COLO829 (cell line): ENCODE measurements around the gene SPATA45.
"Not testable (repeated sequence)": the region's sequence is repeated elsewhere in the genome, so short reads cannot be mapped to it uniquely, and the experiment has no call there.

ENCODE experiments used
- DNase-seq: peaks from one replicate; pipeline ENCODE4 v3.0.0; 2012; ENCODE audit warnings: low spot score

Gene SPATA45

GRCh38 chr1:212847549-212847948 lies at the start of gene SPATA45:
TSS of gene SPATA45 (minus strand) at chr1:212847649. CDS start at chr1:212836149, 11,500 bp downstream.
- DNase-seq, result no peak

GRCh38 chr1:212892108-212892507 lies 44.7 kb upstream of the SPATA45 start:
- DNase-seq, result no peak

DNA sequence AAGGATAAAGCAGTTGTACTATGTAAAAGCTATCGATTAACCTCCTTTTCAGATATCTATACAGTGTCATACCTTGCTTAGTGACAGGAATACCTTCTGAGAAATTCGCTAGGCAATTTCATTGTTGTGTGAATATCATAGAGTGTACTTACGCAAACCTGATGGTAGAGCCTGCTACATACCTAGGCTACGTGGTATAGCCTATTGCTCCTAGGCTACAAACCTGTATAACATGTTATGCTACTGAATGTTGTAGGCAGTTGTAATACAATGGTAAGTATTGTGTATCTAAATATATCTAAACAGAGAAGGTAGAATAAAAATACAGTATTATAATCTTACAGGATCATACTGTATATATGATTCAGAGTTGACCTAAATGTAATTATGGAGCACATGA lies 37.1 kb upstream of the SPATA45 start:
- no peak for DNase-seq

DNA sequence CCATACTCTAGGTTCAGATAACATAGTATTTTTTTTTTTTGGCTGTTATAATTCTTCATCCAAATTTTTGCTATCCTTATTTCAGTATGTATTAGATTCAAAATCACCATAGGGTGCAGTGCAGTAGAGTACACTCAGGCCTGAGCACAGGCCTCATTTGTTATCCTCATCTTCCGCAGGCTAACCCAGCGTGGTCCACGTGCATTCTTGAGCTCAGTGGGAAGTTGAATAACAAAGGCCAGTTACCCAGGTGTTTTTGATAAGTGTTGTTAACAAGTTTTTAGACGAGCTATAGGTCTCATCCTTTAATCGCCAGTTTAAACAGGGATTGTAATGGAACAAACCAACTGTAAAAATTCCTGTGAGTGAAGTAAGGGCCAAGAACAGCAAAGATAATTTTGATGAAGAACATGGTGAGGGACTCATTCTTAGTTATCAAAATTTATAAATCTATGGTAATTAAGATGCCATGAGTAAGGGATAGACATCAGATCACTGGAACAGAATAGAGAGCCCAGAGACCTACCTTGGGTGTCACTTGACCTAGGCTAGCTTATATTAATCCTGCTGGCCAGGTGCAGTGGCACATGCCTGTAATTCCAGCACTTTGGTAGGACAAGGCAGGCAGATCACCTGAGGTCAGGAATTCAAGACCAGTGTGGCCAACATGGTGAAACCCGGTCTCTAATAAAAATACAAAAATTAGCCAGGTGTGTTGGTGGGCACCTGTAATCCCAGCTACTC lies 32.7 kb upstream of the SPATA45 start:
- no peak for DNase-seq

DNA sequence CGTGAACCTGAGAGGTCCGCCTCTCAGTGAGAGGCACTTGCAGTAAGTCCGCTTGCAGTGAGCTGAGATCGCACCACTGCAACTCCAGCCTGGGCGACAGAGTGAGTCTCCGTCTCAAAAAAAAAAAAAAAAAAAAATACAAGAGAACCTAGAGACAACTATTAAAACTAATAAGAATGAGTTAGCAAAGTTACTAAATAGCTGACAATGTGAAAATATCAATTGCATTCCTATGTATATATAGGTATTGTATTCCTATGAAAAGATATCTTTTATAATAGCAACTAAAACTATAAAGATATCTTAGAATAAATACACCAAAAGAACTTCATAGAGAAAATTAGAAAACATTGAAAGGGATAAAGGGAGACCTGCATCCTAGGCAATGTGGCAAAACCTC lies 31.0 kb upstream of the SPATA45 start:
- DNase-seq, result no peak

GRCh38 chr1:212873518-212873917 lies 26.1 kb upstream of the SPATA45 start:
- no peak for DNase-seq

- no peak for DNase-seq
Observed at GRCh38 chr1:212871976-212872375, 24.5 kb upstream of the SPATA45 start.

DNA sequence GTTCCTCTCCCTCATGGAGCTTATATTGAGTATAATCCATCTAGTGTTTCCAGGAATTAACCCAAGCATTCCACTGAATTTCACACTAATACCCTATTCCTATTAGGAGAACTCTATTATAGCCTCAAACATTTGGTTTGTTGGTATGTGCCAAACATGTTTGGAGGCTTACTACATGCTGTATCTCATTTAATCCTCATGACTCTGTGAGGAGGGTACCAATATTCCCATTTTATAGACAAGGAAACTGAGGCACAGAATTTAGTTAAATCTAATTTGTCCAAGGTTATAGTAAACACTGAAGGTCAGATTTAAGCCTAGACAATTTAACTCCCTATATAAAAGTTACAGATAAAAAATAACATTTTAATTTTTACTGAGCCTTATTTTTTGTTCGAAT lies 19.7 kb upstream of the SPATA45 start:
- DNase-seq, result no peak

- DNase-seq, result no peak
Observed at GRCh38 chr1:212864201-212864600, 16.8 kb upstream of the SPATA45 start.

DNA sequence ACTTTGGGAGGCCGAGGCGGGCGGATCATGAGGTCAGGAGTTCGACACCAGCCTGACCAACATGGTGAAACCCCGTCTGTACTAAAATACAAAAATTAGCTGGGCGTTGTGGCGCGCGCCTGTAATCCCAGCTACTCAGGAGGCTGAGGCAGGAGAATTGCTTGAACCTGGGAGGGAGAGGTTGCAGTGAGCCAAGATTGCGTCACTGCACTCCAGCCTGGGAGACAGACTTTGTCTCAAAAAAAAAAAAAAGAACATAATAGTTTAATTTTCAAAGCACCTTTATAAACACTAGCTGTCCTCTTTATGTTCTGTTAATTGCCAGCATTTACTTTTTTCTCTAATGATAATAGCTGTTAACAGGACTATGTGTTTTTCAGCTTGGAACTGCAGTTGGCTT lies 15.9 kb upstream of the SPATA45 start:
- not testable (repeated sequence) for DNase-seq

- DNase-seq, result no peak
Observed at GRCh38 chr1:212862111-212862690, 14.8 kb upstream of the SPATA45 start.

- DNase-seq, result no peak
Observed at GRCh38 chr1:212860713-212861581, 13.5 kb upstream of the SPATA45 start.

DNA sequence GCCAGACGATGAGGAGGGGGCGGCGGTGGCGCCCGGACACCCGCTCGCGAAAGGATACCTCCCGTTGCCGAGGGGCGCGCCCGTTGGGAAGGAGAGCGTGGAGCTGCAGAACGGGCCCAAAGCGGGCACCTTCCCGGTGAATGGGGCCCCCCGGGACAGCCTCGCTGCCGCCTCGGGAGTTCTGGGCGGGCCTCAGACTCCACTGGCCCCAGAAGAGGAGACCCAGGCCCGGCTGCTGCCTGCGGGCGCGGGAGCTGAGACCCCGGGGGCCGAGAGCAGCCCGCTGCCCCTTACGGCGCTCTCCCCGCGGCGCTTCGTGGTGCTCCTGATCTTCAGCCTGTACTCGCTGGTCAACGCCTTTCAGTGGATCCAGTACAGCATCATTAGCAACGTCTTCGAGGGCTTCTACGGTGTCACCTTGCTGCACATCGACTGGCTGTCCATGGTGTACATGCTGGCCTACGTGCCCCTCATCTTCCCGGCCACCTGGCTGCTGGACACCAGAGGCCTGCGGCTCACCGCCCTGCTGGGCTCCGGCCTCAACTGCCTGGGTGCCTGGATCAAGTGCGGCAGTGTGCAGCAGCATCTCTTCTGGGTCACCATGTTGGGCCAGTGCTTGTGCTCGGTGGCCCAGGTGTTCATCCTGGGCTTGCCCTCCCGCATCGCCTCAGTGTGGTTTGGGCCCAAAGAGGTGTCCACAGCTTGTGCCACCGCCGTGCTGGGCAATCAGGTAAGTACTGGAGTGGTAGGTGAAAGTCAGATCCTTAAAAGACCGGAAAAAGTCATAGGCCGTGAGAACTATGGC lies 11.2 kb upstream of the SPATA45 start:
- peak; percentile 42 for DNase-seq

GRCh38 chr1:212857992-212858460 lies 10.6 kb upstream of the SPATA45 start, which contains the start of gene FLVCR1:
TSS of gene FLVCR1 (plus strand) at chr1:212858275. CDS start at chr1:212858453, 178 bp downstream.
- peak; percentile 95 for DNase-seq

DNA sequence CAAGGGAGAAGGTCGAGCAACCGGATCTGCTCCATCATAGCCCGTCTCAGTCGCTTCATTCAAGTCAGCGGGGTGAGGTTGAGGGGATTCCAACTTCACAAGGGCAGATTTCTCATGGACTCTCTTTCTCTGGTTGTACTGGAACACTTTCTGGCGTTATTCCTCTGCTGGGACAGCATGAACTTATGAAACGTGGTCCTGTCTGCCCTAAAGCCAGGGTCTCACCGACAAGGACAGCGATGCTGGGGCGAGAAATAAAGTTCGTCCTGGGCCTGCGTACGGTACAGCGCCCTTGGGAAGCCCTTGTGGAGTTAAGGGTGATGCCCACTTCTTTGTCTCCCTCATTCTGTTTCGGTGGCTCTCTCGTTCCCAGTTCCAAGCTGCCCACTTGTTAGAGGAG lies 9.3 kb upstream of the SPATA45 start:
- DNase-seq, result no peak

DNA sequence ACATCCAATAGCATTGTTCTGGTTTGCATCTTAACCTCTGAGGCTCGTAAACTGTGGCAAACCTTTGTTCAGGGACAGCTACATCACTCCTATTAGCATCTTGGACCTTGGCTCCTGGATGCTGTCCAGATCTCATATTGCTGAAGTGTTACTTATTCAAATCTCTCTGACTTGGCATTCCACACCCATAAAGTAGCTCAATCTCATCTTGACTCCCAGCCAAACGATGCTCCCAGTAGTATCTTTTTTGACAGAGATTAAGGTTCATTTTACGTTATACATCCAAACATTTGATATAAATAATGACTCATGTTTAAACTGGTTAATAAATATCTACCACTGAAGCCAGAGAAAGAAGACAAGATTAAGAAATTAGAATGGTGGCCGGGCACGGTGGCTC lies 6.2 kb upstream of the SPATA45 start:
- DNase-seq, result no peak

DNA sequence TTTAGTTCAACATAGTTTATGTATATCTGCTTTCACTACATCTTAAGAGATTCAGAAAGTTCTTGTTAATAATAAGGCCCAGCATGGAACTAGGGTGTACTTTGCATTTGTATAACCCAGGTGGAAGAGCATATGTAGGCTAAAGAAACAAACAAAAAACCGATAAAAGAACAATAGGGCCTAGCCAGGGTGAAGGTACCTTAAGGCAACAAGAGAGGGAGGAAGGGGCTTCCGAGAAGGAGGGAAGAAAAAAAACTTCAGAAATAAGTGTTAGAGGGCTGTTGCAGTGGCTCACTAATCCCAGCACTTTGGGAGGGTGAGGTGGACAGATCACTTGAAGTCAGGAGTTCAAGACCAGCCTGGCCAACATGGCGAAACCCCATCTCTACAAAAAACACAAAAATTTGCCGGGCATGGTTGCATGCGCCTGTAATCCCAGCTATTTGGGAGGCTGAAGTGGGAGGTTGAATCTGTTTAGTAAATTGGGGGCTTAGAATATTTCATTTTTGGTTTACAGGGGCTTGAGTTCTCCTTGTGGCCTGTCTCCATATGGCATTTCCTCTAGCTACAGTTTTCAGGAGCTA lies 4.7 kb upstream of the SPATA45 start:
- DNase-seq, result no peak

DNA sequence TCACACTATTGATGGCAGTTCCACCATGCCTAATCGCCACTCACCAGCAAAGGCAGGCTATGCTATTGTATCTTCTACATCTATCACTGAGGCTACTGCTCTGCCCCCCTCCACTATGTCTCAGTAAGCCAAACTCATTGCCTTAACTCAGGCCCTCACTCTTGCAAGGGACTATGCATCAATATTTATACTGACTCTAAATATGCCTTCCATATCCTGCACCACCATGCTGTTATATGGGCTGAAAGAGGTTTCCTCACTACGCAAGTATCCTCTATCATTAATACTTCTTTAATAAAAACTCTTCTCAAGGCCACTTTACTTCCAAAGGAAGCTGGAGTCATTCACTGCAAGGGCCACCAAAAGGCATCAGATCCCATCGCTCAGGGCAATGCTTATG lies 2.9 kb downstream of the SPATA45 start:
- not testable (repeated sequence) for DNase-seq

DNA sequence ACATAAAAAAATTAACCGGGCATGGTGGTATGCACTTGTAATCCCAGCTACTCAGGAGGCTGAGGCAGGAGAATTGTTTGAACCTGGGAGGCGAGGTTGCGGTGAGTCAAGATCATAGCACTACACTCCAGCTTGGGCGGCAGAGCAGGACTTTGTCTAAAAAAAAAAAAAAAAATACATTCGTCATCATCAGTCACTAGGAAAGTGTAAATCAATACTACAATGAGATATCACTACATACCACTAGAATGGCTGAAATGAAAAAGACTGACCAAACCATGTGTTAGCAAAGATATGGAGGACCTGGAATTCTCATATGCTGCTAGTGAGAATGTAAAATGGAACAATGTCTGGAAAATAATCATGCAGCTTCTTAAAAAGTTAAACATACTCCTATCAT lies 9.3 kb downstream of the SPATA45 start:
- no peak for DNase-seq

DNA sequence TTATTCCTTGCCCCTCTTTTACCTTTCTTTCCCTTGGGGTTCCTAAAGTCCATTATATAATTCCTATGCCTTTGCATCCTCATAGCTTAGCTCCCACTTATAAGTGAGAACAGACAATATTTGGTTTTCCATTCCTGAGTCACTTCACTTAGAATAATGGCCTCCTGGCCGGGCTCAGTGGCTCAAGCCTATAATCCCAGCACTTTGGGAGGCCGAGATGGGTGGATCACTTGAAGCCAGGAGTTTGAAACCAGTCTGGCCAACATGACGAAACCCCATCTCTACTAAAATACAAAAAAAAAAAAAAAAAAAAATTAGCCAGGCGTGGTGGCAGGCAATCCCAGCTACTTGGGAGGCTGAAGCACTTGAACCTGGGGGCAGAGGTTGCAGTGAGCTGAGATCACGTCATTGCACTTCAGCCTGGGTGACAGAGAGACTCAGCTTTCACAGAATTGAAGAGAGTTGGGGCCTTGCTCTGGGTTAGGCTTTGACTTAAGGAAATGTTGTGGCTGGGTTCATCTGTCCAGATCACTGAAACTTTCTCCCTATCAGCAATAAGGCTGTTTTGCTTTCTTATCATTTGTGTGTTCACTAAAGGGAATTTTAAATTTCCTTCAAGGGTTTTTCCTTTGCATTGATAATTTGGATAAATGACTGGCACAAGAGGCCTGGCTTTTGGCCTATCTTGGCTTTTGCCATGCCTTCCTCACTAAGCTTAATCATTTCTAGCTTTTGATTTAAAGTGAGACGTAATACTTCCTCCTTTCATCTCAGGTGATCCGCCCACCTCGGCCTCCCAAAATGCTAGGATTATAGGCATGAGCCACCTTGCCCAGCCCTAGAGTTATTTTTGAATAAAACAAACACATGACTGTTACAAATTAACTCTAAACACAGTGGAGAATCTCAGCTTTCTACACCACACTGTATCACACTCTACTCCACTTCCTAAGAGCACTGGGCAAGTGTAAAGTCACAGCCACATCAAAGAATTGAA lies 13.9 kb downstream of the SPATA45 start:
- not testable (repeated sequence) for DNase-seq
